Smooth muscle cell (in vitro differentiated cells): Measurements from ENCODE around the gene UBA5. TPM values are rescaled to one million over a fixed set of nuclear protein-coding genes. Genes with fewer than 3 reads are reported as not detected.

Experiments used
- DNase-seq: peaks from one replicate; lab custom pipeline; 2025; ENCODE audit not compliant: unreplicated experiment; lab: John Stamatoyannopoulos, UW
- H2AFZ ChIP-seq: fragments of 200-600 bp; sonication (generic); 2 replicates; pipeline ENCODE4 v1.6.0; 2016; ENCODE audit warnings: antibody characterized with exemption, low read depth, mild to moderate bottlenecking
- H3F3A ChIP-seq: fragments of 200-600 bp; sonication (generic); 2 replicates; pipeline ENCODE4 v1.6.0; 2017; ENCODE audit warnings: antibody characterized with exemption, low read depth
- H3K27ac ChIP-seq: fragments of 200-600 bp; sonication (generic); 2 replicates; pipeline ENCODE4 v1.5.1; 2016; ENCODE audit warnings: low read depth, mild to moderate bottlenecking
- H3K27me3 ChIP-seq: fragments of 200-600 bp; sonication (generic); 2 replicates; pipeline ENCODE4 v1.6.1; 2016; ENCODE audit warnings: low read depth, mild to moderate bottlenecking
- H3K36me3 ChIP-seq: fragments of 200-600 bp; sonication (generic); 2 replicates; pipeline ENCODE4 v1.5.1; 2016; ENCODE audit warnings: low read depth
- H3K4me1 ChIP-seq: fragments of 200-600 bp; sonication (generic); 2 replicates; pipeline ENCODE4 v1.5.1; 2016; ENCODE audit warnings: low read depth
- H3K4me2 ChIP-seq: fragments of 200-600 bp; sonication (generic); 2 replicates; pipeline ENCODE4 v1.6.0; 2016; ENCODE audit warnings: mild to moderate bottlenecking
- H3K4me3 ChIP-seq: fragments of 200-600 bp; sonication (generic); 2 replicates; pipeline ENCODE4 v1.5.1; 2016; ENCODE audit warnings: mild to moderate bottlenecking
- H3K79me2 ChIP-seq: fragments of 200-600 bp; sonication (generic); 2 replicates; pipeline ENCODE4 v1.6.0; 2016; ENCODE audit warnings: low read depth, mild to moderate bottlenecking
- H3K9ac ChIP-seq: fragments of 200-600 bp; sonication (generic); 2 replicates; pipeline ENCODE4 v1.6.0; 2016; ENCODE audit warnings: low read depth
- H3K9me3 ChIP-seq: fragments of 200-600 bp; sonication (generic); replicated peaks from 2 replicates; pipeline ENCODE4 v1.5.1; 2016; ENCODE audit warnings: low read depth
- H4K20me1 ChIP-seq: fragments of 200-600 bp; sonication (generic); 2 replicates; pipeline ENCODE4 v1.6.0; 2016; ENCODE audit warnings: low read depth
- CTCF ChIP-seq: fragments of 200-600 bp; sonication (generic); IDR thresholded peaks from 2 replicates; pipeline ENCODE4 v1.5.1; 2017; ENCODE audit warnings: borderline replicate concordance, mild to moderate bottlenecking, antibody characterized with exemption; ENCODE audit not compliant: insufficient read depth, poor library complexity, severe bottlenecking
- WGBS: methylation state at CpG from one replicate; pipeline ENCODE4 v1.1.7; 2016; ENCODE audit warnings: low lambda C conversion rate; 5-methylcytosine and 5-hydroxymethylcytosine counted together
- polyA plus RNA-seq: library from polyadenylated mRNA; unstranded; fragments of >200 nt; fragmentation: Nextera tagmentation; extraction: Ambion mirVana; gene quantifications from 2 replicates; pipeline ENCODE4 v1.2.1, GENCODE V29; 2016
- total RNA-seq: library from RNA; depleted of rRNA; stranded (reverse); fragments of >200 nt; gene quantifications from 2 replicates; pipeline ENCODE4 v1.2.3, GENCODE V29; 2014

Gene UBA5
- total and polyA plus RNA-seq, 2 experiments from 2014 or later, result 36.0 to 43.7 TPM

- Histone ChIP-seq H3K4me3 (no peak overlapping the region), H3K9me3 (no peaks in the 10 kb centered on the region), H3K9ac (no peak overlapping the region), H3K4me2 (no peak overlapping the region), H2AFZ (peak overlapping the region; percentile 73), H3K4me1 (peaks cover 2% of the 10 kb centered on the region), H3K27me3 (no peaks in the 10 kb centered on the region), H3F3A (peaks cover 19% of the 10 kb centered on the region), H4K20me1 (peaks cover 2% of the 10 kb centered on the region), H3K79me2 (peaks cover 5% of the 10 kb centered on the region), H3K27ac (no peak overlapping the region), H3K36me3 (no peaks in the 10 kb centered on the region)
- DNase-seq, result no peak
- TF ChIP-seq CTCF, result peak; percentile 81
- 17% methylated on average over 2 of the region's 2 CpGs for WGBS
Measured at GRCh38 chr3:132726341-132726823, 66.3 kb downstream of the UBA5 start.

Other genes with a start within 250 kb of the UBA5 start
- gene DNAJC13, start 242.8 kb upstream of the UBA5 start, total RNA-seq, result 47.9 and 69.3 TPM in 2 replicates
- 11.1 and 12.7 TPM in 2 replicates for gene DNAJC13, start 242.8 kb upstream of the UBA5 start, polyA plus RNA-seq
- gene ACKR4, start 63.1 kb upstream of the UBA5 start, total RNA-seq, result not detected in 2 replicates
- gene ACKR4, start 63.1 kb upstream of the UBA5 start, polyA plus RNA-seq, result not detected in 2 replicates
- gene ACAD11, start 520 bp upstream of the UBA5 start, total RNA-seq, result 24.8 and 32.0 TPM in 2 replicates
- 22.2 and 28.3 TPM in 2 replicates for gene ACAD11, start 520 bp upstream of the UBA5 start, polyA plus RNA-seq
- gene NPHP3, start 62.1 kb downstream of the UBA5 start, total RNA-seq, result 25.3 and 39.6 TPM in 2 replicates
- 9.9 and 13.0 TPM in 2 replicates for gene NPHP3, start 62.1 kb downstream of the UBA5 start, polyA plus RNA-seq